ENCODE results near the gene AACS.

Gene AACS

GRCh38 chr12:125159702-125160101, 94.5 kb downstream of the AACS start:
- peak; percentile 76 for DNase-seq

GRCh38 chr12:125160281-125160955, 95.2 kb downstream of the AACS start:
- DNase-seq: peak; percentile 64

GRCh38 chr12:125161712-125162022, 96.4 kb downstream of the AACS start:
- peak; percentile 75 for DNase-seq

GRCh38 chr12:125162489-125163028, 97.3 kb downstream of the AACS start:
- DNase-seq: no peak

- DNase-seq: no peak
Measured at GRCh38 chr12:125163148-125163547, 97.9 kb downstream of the AACS start.

GRCh38 chr12:125164541-125164940, 99.3 kb downstream of the AACS start:
- no peak for DNase-seq

- DNase-seq: no peak
Measured at GRCh38 chr12:125166041-125166440, 100.8 kb downstream of the AACS start.

GRCh38 chr12:125167658-125168057, 102.4 kb downstream of the AACS start:
- peak; percentile 10 for DNase-seq

- DNase-seq: no peak
Measured at GRCh38 chr12:125169451-125169850, 104.2 kb downstream of the AACS start.

- no peak for DNase-seq
Measured at GRCh38 chr12:125169870-125170269, 104.6 kb downstream of the AACS start.

GRCh38 chr12:125171267-125171666, 106.0 kb downstream of the AACS start:
- DNase-seq: no peak

GRCh38 chr12:125172231-125172850, 107.1 kb downstream of the AACS start:
- no peak for DNase-seq

- DNase-seq: no peak
Measured at GRCh38 chr12:125175576-125175975, 110.3 kb downstream of the AACS start.

GRCh38 chr12:125178222-125178621, 113.0 kb downstream of the AACS start:
- no peak for DNase-seq

- no peak for DNase-seq
Measured at GRCh38 chr12:125180144-125180543, 114.9 kb downstream of the AACS start.

- DNase-seq: no peak
Measured at GRCh38 chr12:125181107-125181506, 115.9 kb downstream of the AACS start.

- peak; percentile 65 for DNase-seq
Measured at GRCh38 chr12:125183187-125184067, 118.2 kb downstream of the AACS start.

GRCh38 chr12:125184213-125184967, 119.2 kb downstream of the AACS start:
- peak; percentile 15 for DNase-seq

GRCh38 chr12:125185311-125185739, 120.1 kb downstream of the AACS start:
- DNase-seq: peak; percentile 25

- DNase-seq: peak; percentile 89
Measured at GRCh38 chr12:125185740-125186470, 120.7 kb downstream of the AACS start, which contains the start of gene TMEM132B. Gene TMEM132B, plus strand, starts transcription at chr12:125186386.

GRCh38 chr12:125186471-125187147, 121.4 kb downstream of the AACS start:
- DNase-seq: peak; percentile 63

All from NCI-H69 (cell line).